Measurements from ENCODE around the gene PITX1.

PITX1 gene

GRCh38 chr5:135061001-135061400 is 27.0 kb upstream of the PITX1 start:
- no peak for DNase-seq

DNA sequence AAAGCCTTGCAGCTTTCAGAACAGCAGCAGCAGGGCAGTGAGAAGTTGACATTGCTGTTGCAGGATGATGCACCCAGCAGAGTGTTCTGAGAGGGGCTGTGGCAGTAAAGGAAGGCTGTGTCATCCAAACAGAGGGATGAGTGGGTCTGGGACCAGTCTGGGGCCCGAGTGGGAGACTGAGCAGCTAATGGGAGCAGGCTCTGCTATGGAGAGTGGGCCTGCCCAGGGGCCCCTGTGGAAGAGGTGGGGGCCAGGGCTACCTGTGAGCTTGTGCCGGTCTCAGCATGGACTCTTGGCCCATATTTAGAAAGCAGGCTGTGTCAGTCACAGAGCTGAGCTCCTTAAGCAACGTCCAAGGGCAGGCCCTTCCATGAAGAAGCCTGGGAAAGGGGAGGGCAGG is 26.0 kb upstream of the PITX1 start:
- no peak for DNase-seq

DNA sequence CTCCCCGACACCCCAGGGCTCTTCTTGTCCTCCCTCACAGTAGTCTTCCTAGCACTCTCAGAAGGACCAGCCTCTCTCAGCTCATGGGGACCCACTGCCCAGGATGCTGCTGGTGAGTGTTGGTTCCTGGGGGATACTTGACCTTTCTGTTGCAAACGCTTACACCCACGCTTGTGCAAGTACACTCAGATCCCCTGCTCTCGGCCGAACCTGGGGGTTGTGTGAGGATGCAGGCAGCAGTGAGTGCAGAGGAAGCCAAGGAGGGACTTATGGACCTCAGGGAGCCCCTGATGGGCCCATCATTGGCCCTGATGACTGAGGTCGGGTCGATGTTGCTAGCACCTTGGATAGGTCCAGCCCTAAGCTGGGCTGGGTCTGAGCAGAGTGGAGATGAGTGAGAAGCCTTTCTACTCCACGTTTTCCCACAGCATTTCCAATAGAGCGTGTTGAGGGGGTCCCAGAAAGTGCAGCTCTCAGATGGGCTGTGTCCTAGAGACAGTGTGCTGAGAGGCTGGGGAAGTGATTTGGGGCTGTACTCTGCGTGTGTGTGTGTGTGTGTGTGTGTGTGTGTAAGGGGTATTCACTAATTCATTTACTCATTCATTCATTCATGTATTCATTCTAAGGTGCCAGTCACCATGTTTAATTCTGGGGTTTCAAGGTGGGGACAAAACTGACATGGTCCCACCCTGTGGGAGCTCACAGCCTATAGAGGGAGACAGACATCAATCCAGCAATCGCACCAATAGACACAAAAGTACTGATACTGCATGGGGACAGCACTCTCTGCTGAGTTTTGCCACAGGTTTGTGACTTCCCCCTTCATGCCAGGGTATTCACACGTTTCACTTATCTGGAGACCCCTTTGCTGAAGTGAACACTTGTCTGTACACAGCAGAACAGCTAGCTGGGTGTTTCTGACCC is 25.2 kb upstream of the PITX1 start:
- DNase-seq, result no peak

DNA sequence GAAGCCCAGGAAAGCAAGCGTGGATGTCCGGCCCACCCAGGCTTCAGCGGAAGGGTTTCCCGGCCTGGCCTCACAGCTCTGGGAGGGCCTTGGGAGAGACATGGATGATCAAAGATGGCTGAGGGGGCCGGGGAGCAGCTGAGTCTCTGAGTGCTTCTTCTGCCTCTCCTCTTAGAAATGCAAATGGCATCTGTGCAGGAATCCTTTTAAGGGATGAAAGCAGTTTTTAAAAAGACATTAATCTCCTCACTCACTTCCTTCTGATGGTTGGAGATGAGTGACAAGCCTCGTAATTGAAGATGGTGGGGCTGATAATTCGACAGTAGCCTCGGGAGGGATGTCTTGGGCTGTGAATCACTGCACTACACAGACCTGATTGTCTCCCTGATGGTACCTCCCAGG is 24.3 kb upstream of the PITX1 start:
- DNase-seq, result no peak

- no peak for DNase-seq
Measured at GRCh38 chr5:135057233-135057632, 23.2 kb upstream of the PITX1 start.

- DNase-seq, result no peak
Measured at GRCh38 chr5:135056316-135057030, 22.4 kb upstream of the PITX1 start.

DNA sequence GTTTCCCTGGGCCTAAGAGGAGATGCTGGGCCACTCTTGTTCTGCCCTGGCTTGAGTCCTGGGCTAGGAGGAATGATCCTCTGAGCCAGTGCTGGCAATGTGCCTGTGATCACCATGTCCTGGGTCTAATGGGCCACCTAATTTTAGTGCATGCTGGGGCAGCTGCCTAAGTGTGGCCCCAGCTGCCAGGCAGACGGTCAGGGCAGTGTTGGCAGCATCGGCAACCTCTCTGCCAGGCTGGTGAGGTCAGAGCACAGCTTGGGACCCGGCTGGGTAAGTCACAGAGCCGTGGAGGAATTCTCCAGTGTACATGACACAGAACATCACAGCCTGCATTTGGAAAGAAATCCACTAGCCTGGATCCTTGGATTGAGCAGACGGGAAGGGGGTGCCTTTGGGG is 21.4 kb upstream of the PITX1 start:
- DNase-seq, result no peak

DNA sequence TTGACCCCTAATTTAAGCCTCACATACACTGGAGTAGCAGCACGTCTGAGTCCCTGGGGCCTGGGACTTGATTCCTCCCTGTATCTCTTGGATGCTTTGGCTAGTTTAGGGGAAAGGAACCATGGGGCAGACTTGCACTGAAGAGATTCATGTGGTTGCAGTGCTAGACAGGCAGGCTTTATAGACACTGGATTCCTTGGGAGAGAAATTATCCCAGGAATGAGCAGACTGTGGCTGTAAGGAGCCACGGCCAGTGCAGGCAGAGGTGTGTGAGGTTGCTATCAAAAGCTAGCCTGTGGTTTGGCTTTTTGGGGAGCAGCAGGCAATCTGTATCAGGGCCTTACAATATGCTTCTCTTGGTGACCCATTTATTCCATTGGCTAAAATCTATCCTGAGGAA is 20.5 kb upstream of the PITX1 start:
- no peak for DNase-seq

DNA sequence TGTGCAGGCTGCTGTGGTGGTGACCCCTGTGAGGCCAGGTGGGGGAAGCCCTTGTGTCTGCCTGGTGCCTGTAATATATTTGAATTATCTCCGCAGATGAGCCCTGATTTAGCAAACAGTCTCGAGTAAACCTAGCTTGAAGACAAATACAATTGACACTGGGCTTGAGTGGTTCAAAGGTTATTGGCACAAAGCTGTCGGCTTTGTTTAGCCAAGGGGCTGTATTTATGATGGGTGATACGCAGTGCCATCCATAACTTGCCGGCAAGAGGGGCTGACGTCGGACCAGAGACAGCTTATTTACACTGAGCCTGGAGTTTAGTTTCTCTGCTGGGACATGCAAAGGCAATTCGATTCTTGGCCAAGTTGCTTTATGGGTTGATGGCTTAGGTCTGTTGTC is 20.0 kb upstream of the PITX1 start:
- DNase-seq, result no peak

DNA sequence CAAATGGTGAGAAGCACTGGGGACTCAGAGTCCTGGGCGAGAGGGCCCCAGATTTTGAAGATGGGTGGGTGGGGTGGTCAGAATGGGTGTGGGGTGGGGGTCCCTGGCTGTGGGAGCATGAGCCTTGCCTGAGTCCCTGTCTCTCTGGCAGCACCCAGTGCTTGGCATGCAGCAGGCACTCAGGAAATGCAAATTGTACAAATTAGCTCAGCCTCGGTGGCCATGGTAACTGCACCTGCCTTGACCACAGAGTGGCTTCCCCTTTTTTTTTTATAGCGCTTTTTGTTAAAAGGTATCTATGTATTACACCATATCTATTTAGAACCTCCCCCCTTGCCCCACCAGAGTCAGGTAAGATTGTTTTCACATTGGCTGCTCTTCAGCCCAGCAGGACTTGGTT is 19.2 kb upstream of the PITX1 start:
- no peak for DNase-seq

DNA sequence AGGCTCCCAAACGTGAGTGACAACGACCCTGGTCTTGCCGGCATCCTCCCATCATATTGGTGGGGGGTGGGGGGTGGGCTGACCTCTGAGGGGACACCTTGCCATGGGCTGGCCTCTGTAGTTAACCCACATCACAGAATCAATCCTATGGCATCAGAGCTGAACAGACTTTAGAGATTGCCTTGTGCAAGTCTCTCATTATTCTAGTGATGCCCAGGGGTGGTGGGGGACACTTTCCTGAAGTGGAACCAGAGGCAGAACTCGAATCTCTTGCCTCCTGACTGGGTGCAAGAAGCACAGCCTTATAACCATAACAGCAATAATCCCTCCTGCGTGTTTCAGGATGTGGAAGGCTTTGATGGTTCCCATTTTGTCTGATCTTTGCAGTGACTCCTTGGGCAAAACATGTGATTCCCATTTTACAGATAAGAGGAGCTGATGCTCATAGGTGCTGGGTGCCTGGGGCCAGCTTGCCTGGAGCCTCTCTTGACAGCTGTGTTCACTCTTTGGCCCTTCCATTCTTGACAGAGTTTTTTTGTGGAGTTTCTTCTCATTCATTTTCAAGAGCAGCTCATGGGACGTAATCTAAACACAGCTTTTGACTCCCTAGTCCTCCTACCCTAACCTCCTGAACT is 18.6 kb upstream of the PITX1 start:
- no peak for DNase-seq

DNA sequence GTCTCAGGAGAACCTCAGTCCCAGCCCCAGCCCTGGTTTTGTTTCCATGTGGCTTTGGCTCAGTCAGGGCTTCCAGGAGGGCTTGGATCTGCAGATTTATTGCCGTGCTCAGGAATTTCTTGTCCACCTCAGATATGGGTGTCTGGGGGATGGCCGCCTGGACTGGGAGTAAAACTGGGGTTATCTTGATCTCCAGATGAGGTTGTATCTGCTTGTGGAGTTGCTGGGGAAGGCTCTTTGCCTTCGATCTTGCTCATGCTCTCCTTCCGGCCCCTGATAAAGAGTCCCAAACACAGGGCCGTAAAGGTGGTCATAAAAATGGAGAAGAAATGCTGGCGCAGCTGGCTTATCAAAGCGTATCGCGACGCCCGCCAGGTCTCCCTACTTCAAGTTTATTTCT is 17.8 kb upstream of the PITX1 start:
- no peak for DNase-seq

DNA sequence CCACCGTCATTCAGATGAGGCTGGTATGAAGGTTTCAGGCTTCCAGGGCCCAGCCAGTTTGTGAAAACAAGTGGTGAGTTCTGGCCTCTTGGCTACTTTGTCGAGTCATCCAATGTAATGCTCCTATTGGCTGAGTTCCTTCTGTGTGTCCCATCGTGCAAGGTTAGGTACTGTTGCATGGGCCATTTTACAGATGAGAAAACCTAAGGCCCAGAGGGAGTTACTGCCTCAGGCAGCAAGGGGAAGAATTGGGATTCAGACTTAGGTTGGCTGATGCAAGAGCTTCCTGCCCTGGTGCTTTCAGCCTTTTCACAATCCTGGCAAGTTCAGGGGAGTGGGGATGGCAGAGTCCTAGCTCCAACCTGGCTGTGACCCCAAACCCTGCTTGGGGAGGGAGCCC is 17.4 kb upstream of the PITX1 start:
- no peak for DNase-seq

- DNase-seq, result no peak
Measured at GRCh38 chr5:135050244-135050767, 16.3 kb upstream of the PITX1 start.

DNA sequence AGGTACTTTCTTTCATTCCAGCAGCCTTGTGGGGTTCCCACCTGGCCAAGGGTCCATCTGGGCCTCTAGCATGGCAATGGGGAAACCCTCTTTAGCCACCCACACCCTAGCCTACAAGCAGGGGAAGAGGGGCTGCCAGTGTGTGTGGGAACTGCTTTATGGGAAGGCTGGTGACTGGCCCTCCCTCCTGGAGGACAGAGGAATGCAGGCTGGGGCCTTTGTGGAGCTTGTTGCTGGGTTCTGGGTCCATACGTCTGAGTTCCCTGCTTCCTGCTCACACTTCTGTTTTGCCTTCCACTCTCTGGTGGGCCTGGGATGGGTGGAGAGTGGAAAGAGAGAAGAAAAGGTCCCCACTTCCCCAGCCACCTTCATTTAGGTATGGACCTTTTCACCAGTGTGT is 14.9 kb upstream of the PITX1 start:
- DNase-seq, result no peak

DNA sequence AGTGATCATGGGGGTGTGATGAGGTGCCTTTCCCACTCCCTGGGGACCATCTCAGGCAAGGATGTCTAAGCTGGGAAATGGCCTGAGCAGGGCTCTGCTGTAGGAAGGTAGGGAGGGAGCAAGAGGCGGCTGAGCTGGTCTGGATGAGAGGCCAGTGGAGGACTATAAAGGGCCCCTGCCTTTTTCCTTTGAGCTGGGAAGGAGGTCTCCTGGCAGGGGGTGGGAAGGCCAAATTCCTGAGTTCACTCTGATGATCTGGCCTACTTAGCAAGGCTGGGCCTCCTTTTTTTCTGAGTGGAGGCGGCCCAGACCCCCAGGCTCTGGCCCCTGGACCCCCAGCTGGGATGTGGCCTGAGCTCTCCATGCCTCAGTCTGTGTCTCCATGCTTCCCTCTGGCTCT is 14.3 kb upstream of the PITX1 start:
- no peak for DNase-seq

DNA sequence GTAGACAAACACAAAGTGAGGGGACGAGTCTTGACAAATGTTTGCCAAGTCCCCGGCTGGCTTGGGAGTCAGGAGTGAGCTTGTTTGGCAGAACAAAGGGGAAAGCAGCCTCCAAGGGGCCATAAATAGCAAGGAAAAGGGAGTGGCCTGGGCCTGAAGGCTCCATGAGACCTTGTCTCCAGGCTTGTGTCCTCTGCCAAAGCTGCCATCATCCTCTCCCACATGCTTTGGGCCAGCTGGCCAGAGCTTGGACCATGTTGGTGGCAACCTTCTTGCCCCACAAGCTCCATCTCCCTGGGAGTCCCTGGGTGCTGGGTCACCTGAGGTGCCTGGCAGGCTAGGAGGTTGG is 13.3 kb upstream of the PITX1 start:
- DNase-seq, result no peak

DNA sequence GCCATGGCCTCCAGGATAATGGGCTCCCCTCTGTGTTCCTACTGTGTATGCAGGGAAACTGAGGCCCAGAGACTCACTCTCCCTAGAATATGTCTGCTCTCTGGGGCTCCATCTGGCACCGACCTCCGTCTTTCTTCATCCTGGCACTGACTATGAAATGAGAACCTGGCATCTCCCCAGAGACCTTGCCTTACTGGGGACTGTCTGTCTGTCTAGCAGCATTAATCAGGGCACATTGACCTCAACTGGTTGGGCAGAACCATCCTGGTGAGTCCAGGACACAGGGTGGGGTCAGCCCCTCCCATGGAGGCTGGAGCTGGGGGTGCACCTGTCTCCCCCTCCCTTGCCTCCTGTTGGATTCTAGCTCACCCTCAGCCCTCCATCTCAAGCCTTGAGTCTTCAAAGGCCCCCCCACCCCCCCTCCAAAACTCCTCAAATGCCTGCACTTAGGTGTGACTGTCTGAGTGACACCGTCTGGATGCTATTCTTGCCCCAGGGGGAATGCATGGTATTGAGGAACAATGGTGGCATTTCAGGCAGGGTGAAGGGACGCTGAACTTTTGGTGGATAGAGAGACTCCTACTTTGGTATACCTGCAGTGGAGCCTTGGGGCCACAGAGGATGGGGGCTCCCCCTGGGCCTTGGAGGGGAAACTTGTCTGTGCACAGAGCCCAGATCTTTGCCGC is 12.8 kb upstream of the PITX1 start:
- no peak for DNase-seq

GRCh38 chr5:135045488-135045887 is 11.5 kb upstream of the PITX1 start:
- DNase-seq, result no peak

- DNase-seq, result no peak
Measured at GRCh38 chr5:135042595-135042994, 8.6 kb upstream of the PITX1 start.

- no peak for DNase-seq
Measured at GRCh38 chr5:135041726-135042125, 7.7 kb upstream of the PITX1 start.

GRCh38 chr5:135041145-135041587 is 7.1 kb upstream of the PITX1 start:
- DNase-seq, result no peak
